Suprapubic skin (tissue), 4 donors: ENCODE data around the gene ADGRG1. TPM values are rescaled to one million over a fixed set of nuclear protein-coding genes. Genes with fewer than 3 reads are reported as not detected.

Experiments used
- DNase-seq, 2 donors: peaks; one replicate each; pipeline ENCODE4 v3.0.0-alpha.2; 2019; ENCODE audit warnings: low spot score in 2 of 2
- H3K27ac ChIP-seq: fragments of 200-600 bp; sonication (generic); one replicate; pipeline ENCODE4 v1.5.1; 2019
- H3K27me3 ChIP-seq: fragments of 200-600 bp; sonication (generic); one replicate; pipeline ENCODE4 v1.5.1; 2019
- H3K36me3 ChIP-seq: fragments of 200-600 bp; sonication (generic); one replicate; pipeline ENCODE4 v1.5.1; 2019
- H3K4me1 ChIP-seq: fragments of 200-600 bp; sonication (generic); one replicate; pipeline ENCODE4 v1.5.1; 2019
- H3K4me3 ChIP-seq: fragments of 200-600 bp; sonication (generic); one replicate; pipeline ENCODE4 v1.5.1; 2019; ENCODE audit warnings: mild to moderate bottlenecking
- H3K9me3 ChIP-seq: fragments of 200-600 bp; sonication (generic); one replicate; pipeline ENCODE4 v1.5.1; 2019
- EP300 ChIP-seq: sonication (generic); formaldehyde crosslinking; IDR thresholded peaks from one replicate; pipeline ENCODE4 v1.6.1; 2017; ENCODE audit warnings: antibody characterized with exemption
- POLR2A ChIP-seq, 2 donors: fragments of 450-650 bp; IDR thresholded peaks; one replicate each; pipeline ENCODE4 v1.6.1; 2017; ENCODE audit warnings: antibody characterized with exemption in 2 of 2, mild to moderate bottlenecking in 2 of 2, moderate library complexity in 2 of 2
- POLR2AphosphoS5 ChIP-seq, 3 donors: sonication (generic); formaldehyde crosslinking; IDR thresholded peaks; one replicate each; pipeline ENCODE4 v1.6.1; 2017; ENCODE audit warnings: antibody characterized with exemption in 3 of 3
- WGBS: methylation state at CpG from one replicate; pipeline ENCODE4 v1.1.5; 2018; 5-methylcytosine and 5-hydroxymethylcytosine counted together
- total RNA-seq, 4 donors: library from RNA; depleted of rRNA; stranded (reverse); fragments of >200 nt; gene quantifications; one replicate each; pipeline ENCODE4 v1.1.0, GENCODE V29; 2016
- TF ChIP-seq, protein P1 (sequence below), 2 donors: fragments of 200-600 bp in 1 of 2; fragments of 450-650 bp in 1 of 2; sonication (generic) in 1 of 2; IDR thresholded peaks; one replicate each; pipeline ENCODE4 v1.5.1; 2016 to 2019; ENCODE audit warnings: antibody characterized with exemption in 2 of 2, mild to moderate bottlenecking in 1 of 2, moderate library complexity in 1 of 2

ADGRG1 gene
- total RNA-seq, 4 donors from 2014 or later, result 107 to 202 (median 139) TPM

DNA sequence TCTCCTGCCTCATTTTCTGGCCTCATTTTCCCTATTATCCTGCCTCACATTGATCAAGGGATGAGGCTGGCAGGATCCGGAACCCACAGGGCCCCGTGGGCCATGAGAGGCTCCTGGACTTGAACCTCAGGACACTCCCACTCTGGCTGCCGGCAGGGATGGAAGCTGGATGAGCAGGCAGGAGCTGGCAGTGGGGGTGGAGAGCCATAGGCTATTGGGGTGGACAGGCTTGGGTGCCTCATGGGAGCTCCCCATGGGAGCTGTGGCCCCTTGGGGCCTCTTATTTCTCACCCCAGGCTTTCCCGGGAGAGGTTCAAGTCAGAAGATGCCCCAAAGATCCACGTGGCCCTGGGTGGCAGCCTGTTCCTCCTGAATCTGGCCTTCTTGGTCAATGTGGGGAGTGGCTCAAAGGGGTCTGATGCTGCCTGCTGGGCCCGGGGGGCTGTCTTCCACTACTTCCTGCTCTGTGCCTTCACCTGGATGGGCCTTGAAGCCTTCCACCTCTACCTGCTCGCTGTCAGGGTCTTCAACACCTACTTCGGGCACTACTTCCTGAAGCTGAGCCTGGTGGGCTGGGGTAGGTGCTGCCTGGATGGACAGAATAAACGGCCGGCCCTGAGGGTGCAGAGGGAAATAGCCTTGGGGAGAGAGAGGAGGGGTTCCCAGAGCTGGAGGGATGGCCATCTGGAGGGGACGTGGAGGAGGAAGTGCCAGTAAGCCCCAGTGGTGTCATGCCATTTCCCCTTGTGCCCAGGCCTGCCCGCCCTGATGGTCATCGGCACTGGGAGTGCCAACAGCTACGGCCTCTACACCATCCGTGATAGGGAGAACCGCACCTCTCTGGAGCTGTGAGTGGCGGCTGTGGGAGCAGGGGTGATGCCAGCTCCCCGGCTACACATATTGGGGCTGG lies 55.5 kb downstream of the ADGRG1 start:
- H3K9me3 ChIP-seq, result no peaks in the 10 kb centered on the region
- TF ChIP-seq, protein P1, sequence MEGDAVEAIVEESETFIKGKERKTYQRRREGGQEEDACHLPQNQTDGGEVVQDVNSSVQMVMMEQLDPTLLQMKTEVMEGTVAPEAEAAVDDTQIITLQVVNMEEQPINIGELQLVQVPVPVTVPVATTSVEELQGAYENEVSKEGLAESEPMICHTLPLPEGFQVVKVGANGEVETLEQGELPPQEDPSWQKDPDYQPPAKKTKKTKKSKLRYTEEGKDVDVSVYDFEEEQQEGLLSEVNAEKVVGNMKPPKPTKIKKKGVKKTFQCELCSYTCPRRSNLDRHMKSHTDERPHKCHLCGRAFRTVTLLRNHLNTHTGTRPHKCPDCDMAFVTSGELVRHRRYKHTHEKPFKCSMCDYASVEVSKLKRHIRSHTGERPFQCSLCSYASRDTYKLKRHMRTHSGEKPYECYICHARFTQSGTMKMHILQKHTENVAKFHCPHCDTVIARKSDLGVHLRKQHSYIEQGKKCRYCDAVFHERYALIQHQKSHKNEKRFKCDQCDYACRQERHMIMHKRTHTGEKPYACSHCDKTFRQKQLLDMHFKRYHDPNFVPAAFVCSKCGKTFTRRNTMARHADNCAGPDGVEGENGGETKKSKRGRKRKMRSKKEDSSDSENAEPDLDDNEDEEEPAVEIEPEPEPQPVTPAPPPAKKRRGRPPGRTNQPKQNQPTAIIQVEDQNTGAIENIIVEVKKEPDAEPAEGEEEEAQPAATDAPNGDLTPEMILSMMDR (IDR thresholded peaks at IDR 0.05), result no peak
- TF ChIP-seq POLR2A (IDR thresholded peaks at IDR 0.05) (no peak), POLR2AphosphoS5 (IDR thresholded peaks at IDR 0.05) (no peak), EP300 (no peak)
- peak in 1 of 2 donors; percentile 52 for DNase-seq
- 89% methylated on average over 16 of the region's 18 CpGs for WGBS
- no peaks in the 10 kb centered on the region for H3K4me1 ChIP-seq
- no peak overlapping the region for H3K27ac ChIP-seq
- no peak overlapping the region for H3K4me3 ChIP-seq
- H3K27me3 ChIP-seq, result peaks cover 4% of the 10 kb centered on the region
- no peaks in the 10 kb centered on the region for H3K36me3 ChIP-seq

DNA sequence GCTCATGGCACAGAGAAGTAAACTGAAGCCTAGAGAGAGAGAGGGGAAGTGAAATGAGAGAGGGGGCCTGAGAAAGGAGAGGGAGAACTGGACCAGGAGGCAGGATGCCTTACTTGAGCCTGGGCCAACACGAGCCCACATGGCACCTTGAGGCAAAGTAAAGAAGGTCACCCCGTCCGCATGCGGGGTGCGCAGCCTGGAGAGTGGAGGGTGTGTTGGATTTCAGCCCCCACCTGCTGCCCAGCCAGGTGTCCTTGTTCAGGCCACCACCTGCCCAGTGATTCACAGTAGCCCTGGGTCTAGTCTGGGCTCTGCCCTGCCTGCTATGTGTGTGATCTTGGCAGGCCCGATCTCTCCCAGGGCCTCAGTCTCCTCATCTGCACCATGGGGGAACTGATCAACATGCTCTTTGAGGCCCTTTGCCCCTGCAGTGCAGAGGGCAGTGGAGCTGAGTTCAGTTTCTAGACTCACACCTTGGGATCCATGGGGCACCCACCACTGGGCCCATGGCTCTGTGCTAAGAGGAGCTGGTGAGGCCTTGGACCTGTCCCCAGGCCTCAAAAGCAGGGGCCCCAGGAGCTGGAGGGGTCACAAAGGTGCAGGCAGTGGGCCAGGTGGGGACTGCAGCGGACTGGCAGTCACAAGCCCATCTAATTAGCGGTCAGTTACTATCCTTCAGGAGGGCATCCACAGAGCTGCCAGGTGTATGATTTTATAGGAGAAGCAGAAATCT lies 56.4 kb downstream of the ADGRG1 start:
- no peak overlapping the region for H3K4me3 ChIP-seq
- peak in 1 of 2 donors; percentile 46 for DNase-seq
- no peaks in the 10 kb centered on the region for H3K9me3 ChIP-seq
- H3K27ac ChIP-seq, result no peak overlapping the region
- 93% methylated on average over 7 of the region's 8 CpGs for WGBS
- no peaks in the 10 kb centered on the region for H3K27me3 ChIP-seq
- TF ChIP-seq, protein P1 (IDR thresholded peaks at IDR 0.05), result no peak
- TF ChIP-seq POLR2A (IDR thresholded peaks at IDR 0.05) (no peak), EP300 (no peak), POLR2AphosphoS5 (IDR thresholded peaks at IDR 0.05) (no peak)
- no peaks in the 10 kb centered on the region for H3K36me3 ChIP-seq
- no peaks in the 10 kb centered on the region for H3K4me1 ChIP-seq

DNA sequence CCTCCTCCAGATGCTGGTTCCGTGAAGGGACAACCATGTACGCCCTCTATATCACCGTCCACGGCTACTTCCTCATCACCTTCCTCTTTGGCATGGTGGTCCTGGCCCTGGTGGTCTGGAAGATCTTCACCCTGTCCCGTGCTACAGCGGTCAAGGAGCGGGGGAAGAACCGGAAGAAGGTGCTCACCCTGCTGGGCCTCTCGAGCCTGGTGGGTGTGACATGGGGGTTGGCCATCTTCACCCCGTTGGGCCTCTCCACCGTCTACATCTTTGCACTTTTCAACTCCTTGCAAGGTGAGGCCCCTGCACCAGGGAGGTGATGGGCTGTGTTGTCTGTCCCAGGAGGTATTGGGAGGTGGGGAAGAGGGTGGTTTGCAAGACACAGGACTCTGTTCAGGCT lies 57.2 kb downstream of the ADGRG1 start:
- Histone ChIP-seq H3K4me3 (no peak overlapping the region), H3K27me3 (no peaks in the 10 kb centered on the region), H3K4me1 (no peaks in the 10 kb centered on the region), H3K27ac (no peak overlapping the region), H3K9me3 (no peaks in the 10 kb centered on the region), H3K36me3 (no peaks in the 10 kb centered on the region)
- peak in 1 of 2 donors; percentile 52 for DNase-seq
- TF ChIP-seq EP300 (no peak), POLR2AphosphoS5 (IDR thresholded peaks at IDR 0.05) (no peak), POLR2A (IDR thresholded peaks at IDR 0.05) (no peak)
- TF ChIP-seq, protein P1 (IDR thresholded peaks at IDR 0.05), result no peak
- 90% methylated on average over 11 of the region's 11 CpGs for WGBS

DNA sequence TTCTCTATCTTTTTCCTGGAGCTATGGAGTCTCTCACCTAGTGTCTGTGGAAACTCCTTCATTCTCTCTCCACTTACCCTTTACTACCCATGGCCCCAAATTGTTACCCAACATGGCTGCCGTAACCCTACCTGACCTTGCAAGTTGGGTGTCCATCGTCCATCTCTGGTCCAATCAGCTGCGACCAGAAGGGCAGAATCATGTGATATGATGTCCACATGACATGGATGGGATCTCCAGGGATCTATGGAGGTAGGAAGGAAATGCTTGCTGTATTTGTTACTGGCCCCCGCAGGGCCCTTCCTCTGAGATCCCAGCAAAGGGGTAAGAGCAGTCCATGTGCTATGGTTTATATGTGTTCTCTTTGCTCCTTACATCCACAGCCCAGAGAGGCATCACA lies 58.1 kb downstream of the ADGRG1 start:
- H3K9me3 ChIP-seq, result no peaks in the 10 kb centered on the region
- DNase-seq, result peak in 1 of 2 donors; percentile 7
- no peak overlapping the region for H3K4me3 ChIP-seq
- no peaks in the 10 kb centered on the region for H3K4me1 ChIP-seq
- TF ChIP-seq EP300 (no peak), POLR2A (IDR thresholded peaks at IDR 0.05) (no peak), POLR2AphosphoS5 (IDR thresholded peaks at IDR 0.05) (no peak)
- TF ChIP-seq, protein P1 (IDR thresholded peaks at IDR 0.05), result no peak
- no peak overlapping the region for H3K27ac ChIP-seq
- H3K36me3 ChIP-seq, result no peaks in the 10 kb centered on the region
- no peaks in the 10 kb centered on the region for H3K27me3 ChIP-seq
- 92% methylated on average over 4 of the region's 4 CpGs for WGBS

DNA sequence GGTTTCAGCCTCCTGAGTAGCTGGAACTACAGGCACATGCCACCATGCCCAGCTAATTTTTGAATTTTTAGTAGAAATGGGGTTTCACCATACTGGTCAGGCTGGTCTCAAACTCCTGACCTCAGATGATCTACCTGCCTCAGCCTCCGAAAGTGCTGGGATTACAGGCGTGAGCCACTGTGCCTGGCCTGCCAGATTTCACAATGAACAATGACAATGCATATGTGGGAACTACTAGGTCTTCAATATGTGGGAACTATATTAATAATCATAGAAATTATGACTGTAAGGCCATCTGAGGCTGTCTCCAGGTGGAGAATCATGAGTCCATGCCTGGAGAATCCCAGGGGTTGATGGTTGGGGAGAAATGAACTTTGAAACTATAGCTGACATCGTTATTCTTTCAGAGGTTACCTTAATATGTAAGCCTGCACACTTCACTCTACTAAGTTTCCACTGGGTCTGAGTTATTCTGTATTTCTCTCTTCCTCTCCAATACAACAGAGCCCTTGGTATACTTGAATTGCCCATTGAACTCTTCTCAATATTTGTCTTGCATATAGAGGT lies 59.0 kb downstream of the ADGRG1 start:
- Histone ChIP-seq H3K9me3 (no peaks in the 10 kb centered on the region), H3K36me3 (no peaks in the 10 kb centered on the region), H3K27me3 (no peaks in the 10 kb centered on the region), H3K27ac (no peak overlapping the region), H3K4me3 (no peak overlapping the region), H3K4me1 (no peaks in the 10 kb centered on the region)
- WGBS, result 79% methylated on average over 3 of the region's 3 CpGs
- DNase-seq, result no peak
- TF ChIP-seq EP300, result no peak
- TF ChIP-seq, protein P1 (IDR thresholded peaks at IDR 0.05), result no peak
- no peak for TF ChIP-seq POLR2A (IDR thresholded peaks at IDR 0.05)
- no peak for TF ChIP-seq POLR2AphosphoS5 (IDR thresholded peaks at IDR 0.05)
